ENCODE data around the gene SLC7A11.
"Not testable (repeated sequence)": the region's sequence is repeated elsewhere in the genome, so short reads cannot be mapped to it uniquely, and the experiment has no call there.

Gene SLC7A11

DNA sequence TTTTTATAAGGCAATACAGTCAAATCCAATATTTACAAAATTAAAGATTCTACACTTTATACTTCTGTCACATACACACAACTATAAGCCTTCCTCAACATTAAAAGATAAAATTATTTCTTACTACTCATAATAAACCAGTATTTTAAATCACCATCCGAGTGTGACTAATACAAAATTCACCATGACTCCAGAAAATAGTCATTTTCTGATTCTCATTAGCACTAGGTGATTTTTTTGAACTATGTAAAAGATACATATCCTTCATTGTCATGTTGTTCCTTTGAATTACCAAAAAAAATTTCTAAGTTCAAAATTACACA is 646 bp upstream of the SLC7A11 start:
- peaks cover 8% of the 10 kb centered on the region for H3K4me1 ChIP-seq (ENCODE audit: control insufficient read depth, insufficient read depth, low read length)
- no peaks in the 10 kb centered on the region for H3K36me3 ChIP-seq (ENCODE audit: insufficient read depth, low read length)
- peak overlapping the region; percentile 88 for H3K9ac ChIP-seq (ENCODE audit: low read depth, low read length)
- peak overlapping the region; percentile 63 for H3K4me3 ChIP-seq (ENCODE audit: low read length)
- H3K27me3 ChIP-seq (ENCODE audit: control insufficient read depth, insufficient read depth, low read length): no peaks in the 10 kb centered on the region
- H3K4me2 ChIP-seq (ENCODE audit: low read length): peak overlapping the region; percentile 90
- no peaks in the 10 kb centered on the region for H3K9me3 ChIP-seq (replicated peaks; ENCODE audit: low read length)

GRCh38 chr4:138241281-138242075 is 671 bp downstream of the SLC7A11 start:
- peak overlapping the region; percentile 88 for H3K9ac ChIP-seq (ENCODE audit: low read depth, low read length)

DNA sequence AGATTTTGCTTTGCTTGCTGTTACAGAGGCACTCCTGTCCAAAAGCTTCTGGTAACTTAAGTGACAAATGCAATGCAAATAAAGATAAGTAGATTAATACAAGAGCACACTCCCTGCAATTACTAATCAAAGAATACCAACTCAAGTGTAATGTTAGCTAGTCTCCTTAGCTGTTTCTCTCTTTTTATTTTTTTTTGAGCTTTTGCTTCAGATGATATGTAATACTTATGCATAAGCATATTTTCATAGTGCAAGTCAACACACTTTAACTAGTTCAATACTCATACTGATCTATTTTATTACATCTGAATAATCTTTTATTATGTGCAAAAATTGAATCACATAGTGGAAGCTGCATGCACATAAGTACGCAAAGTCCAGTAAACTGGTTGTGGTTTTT is 2.7 kb downstream of the SLC7A11 start:
- no peaks in the 10 kb centered on the region for H3K9me3 ChIP-seq (replicated peaks; ENCODE audit: low read length)
- peaks cover 25% of the 10 kb centered on the region for H3K4me1 ChIP-seq (ENCODE audit: control insufficient read depth, insufficient read depth, low read length)
- H3K4me3 ChIP-seq (ENCODE audit: low read length): peak overlapping the region; percentile 60
- no peaks in the 10 kb centered on the region for H3K36me3 ChIP-seq (ENCODE audit: insufficient read depth, low read length)
- H3K27me3 ChIP-seq (ENCODE audit: control insufficient read depth, insufficient read depth, low read length): no peaks in the 10 kb centered on the region
- peak overlapping the region; percentile 90 for H3K4me2 ChIP-seq (ENCODE audit: low read length)
- H3K9ac ChIP-seq (ENCODE audit: low read depth, low read length): peak overlapping the region; percentile 64

More at GRCh38 chr4:138241281-138242075, 671 bp downstream of the SLC7A11 start:
- peak overlapping the region; percentile 90 for H3K4me2 ChIP-seq (ENCODE audit: low read length)
- H3K4me1 ChIP-seq (ENCODE audit: control insufficient read depth, insufficient read depth, low read length): peaks cover 7% of the 10 kb centered on the region
- no peaks in the 10 kb centered on the region for H3K9me3 ChIP-seq (replicated peaks; ENCODE audit: low read length)
- peak overlapping the region; percentile 74 for H3K4me3 ChIP-seq (ENCODE audit: low read length)
- no peaks in the 10 kb centered on the region for H3K36me3 ChIP-seq (ENCODE audit: insufficient read depth, low read length)
- no peaks in the 10 kb centered on the region for H3K27me3 ChIP-seq (ENCODE audit: control insufficient read depth, insufficient read depth, low read length)

GRCh38 chr4:138238521-138239292 is 3.4 kb downstream of the SLC7A11 start:
- Histone ChIP-seq H3K9ac (ENCODE audit: low read depth, low read length) (peak overlapping the region; percentile 64), H3K27me3 (ENCODE audit: control insufficient read depth, insufficient read depth, low read length) (no peaks in the 10 kb centered on the region), H3K9me3 (replicated peaks; ENCODE audit: low read length) (no peaks in the 10 kb centered on the region), H3K4me3 (ENCODE audit: low read length) (peak overlapping the region; percentile 60), H3K36me3 (ENCODE audit: insufficient read depth, low read length) (no peaks in the 10 kb centered on the region), H3K4me2 (ENCODE audit: low read length) (peak overlapping the region; percentile 90), H3K4me1 (ENCODE audit: control insufficient read depth, insufficient read depth, low read length) (peaks cover 30% of the 10 kb centered on the region)

GRCh38 chr4:138237132-138237531 is 5.0 kb downstream of the SLC7A11 start:
- not testable (repeated sequence) for H3K27me3 ChIP-seq (ENCODE audit: control insufficient read depth, insufficient read depth, low read length); H3K4me2 ChIP-seq (ENCODE audit: low read length); H3K4me3 ChIP-seq (ENCODE audit: low read length); H3K9me3 ChIP-seq (replicated peaks; ENCODE audit: low read length); H3K9ac ChIP-seq (ENCODE audit: low read depth, low read length); H3K36me3 ChIP-seq (ENCODE audit: insufficient read depth, low read length)
- peaks cover 25% of the 10 kb centered on the region for H3K4me1 ChIP-seq (ENCODE audit: control insufficient read depth, insufficient read depth, low read length)

DNA sequence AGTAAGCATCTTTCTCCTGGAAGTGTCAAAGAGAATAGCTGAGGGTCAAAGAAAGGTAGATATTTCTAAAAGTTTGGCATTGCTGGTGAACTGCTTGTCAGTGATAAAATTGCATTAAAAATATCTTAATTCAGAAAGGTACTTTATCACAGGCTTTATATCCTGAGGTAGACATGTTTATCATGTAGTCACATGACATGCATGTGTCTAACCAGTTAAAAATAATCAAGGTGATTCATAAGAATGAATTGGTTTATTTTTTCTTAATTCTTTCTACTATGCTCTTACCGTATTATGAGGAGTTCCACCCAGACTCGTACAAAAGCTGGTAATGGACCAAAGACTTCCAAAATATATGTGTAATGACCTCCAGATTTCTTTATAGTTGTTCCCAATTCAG is 6.1 kb downstream of the SLC7A11 start:
- H3K9ac ChIP-seq (ENCODE audit: low read depth, low read length): peak overlapping the region; percentile 75
- no peaks in the 10 kb centered on the region for H3K9me3 ChIP-seq (replicated peaks; ENCODE audit: low read length)
- peaks cover 5% of the 10 kb centered on the region for H3K36me3 ChIP-seq (ENCODE audit: insufficient read depth, low read length)
- peaks cover 25% of the 10 kb centered on the region for H3K4me1 ChIP-seq (ENCODE audit: control insufficient read depth, insufficient read depth, low read length)
- H3K4me2 ChIP-seq (ENCODE audit: low read length): peak overlapping the region; percentile 16
- H3K4me3 ChIP-seq (ENCODE audit: low read length): peak overlapping the region; percentile 9
- no peaks in the 10 kb centered on the region for H3K27me3 ChIP-seq (ENCODE audit: control insufficient read depth, insufficient read depth, low read length)

GRCh38 chr4:138235419-138235952 is 6.7 kb downstream of the SLC7A11 start:
- Histone ChIP-seq H3K9ac (ENCODE audit: low read depth, low read length) (peak overlapping the region; percentile 75), H3K36me3 (ENCODE audit: insufficient read depth, low read length) (peaks cover 11% of the 10 kb centered on the region), H3K4me3 (ENCODE audit: low read length) (peak overlapping the region; percentile 27), H3K4me2 (ENCODE audit: low read length) (peak overlapping the region; percentile 65), H3K4me1 (ENCODE audit: control insufficient read depth, insufficient read depth, low read length) (peaks cover 25% of the 10 kb centered on the region), H3K9me3 (replicated peaks; ENCODE audit: low read length) (no peaks in the 10 kb centered on the region), H3K27me3 (ENCODE audit: control insufficient read depth, insufficient read depth, low read length) (no peaks in the 10 kb centered on the region)

GRCh38 chr4:138234248-138234647 is 7.9 kb downstream of the SLC7A11 start:
- Histone ChIP-seq H3K36me3 (ENCODE audit: insufficient read depth, low read length) (peaks cover 12% of the 10 kb centered on the region), H3K4me1 (ENCODE audit: control insufficient read depth, insufficient read depth, low read length) (peaks cover 25% of the 10 kb centered on the region), H3K4me3 (ENCODE audit: low read length) (no peak overlapping the region), H3K9ac (ENCODE audit: low read depth, low read length) (no peak overlapping the region), H3K27me3 (ENCODE audit: control insufficient read depth, insufficient read depth, low read length) (no peaks in the 10 kb centered on the region), H3K9me3 (replicated peaks; ENCODE audit: low read length) (no peaks in the 10 kb centered on the region), H3K4me2 (ENCODE audit: low read length) (no peak overlapping the region)

DNA sequence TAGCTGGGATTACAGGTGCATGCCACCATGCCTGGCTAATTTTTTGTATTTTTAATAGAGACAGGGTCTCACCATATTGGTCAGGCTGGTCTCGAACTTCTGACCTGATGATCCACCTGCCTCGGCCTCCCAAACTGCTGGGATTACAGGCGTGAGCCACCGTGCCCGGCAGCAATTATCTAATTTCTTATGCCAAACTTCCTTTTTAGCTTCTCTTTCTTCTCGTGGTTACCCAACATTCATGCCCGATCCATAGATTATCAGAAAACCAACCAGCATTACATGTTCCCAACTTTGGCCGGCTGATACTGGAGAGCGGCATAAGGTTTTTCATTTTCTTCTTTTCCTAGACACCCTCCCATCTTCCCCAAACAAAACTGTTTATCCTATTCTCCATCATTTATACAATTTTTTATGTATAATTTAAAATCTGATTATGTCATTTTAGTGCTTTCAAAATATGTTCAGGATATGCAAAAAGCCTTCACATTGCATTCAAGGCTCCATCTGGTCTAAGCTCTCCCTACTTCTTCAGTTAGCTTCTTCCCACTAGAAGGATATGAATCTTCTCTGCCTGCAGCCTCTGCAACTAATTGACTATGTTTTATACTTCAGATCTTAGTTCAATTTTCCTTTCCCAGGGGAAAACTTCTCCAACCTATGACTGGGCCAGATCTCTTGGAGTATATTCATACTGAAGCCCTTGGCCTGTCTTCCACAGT is 8.7 kb downstream of the SLC7A11 start:
- Histone ChIP-seq H3K4me3 (ENCODE audit: low read length) (no peak overlapping the region), H3K4me2 (ENCODE audit: low read length) (no peak overlapping the region), H3K9me3 (replicated peaks; ENCODE audit: low read length) (no peaks in the 10 kb centered on the region), H3K27me3 (ENCODE audit: control insufficient read depth, insufficient read depth, low read length) (no peaks in the 10 kb centered on the region), H3K36me3 (ENCODE audit: insufficient read depth, low read length) (peaks cover 12% of the 10 kb centered on the region), H3K9ac (ENCODE audit: low read depth, low read length) (no peak overlapping the region), H3K4me1 (ENCODE audit: control insufficient read depth, insufficient read depth, low read length) (peaks cover 25% of the 10 kb centered on the region)

GRCh38 chr4:138232364-138232763 is 9.8 kb downstream of the SLC7A11 start:
- Histone ChIP-seq H3K9ac (ENCODE audit: low read depth, low read length) (no peak overlapping the region), H3K4me1 (ENCODE audit: control insufficient read depth, insufficient read depth, low read length) (peaks cover 25% of the 10 kb centered on the region), H3K36me3 (ENCODE audit: insufficient read depth, low read length) (peaks cover 12% of the 10 kb centered on the region), H3K9me3 (replicated peaks; ENCODE audit: low read length) (no peaks in the 10 kb centered on the region), H3K27me3 (ENCODE audit: control insufficient read depth, insufficient read depth, low read length) (no peaks in the 10 kb centered on the region), H3K4me3 (ENCODE audit: low read length) (no peak overlapping the region), H3K4me2 (ENCODE audit: low read length) (no peak overlapping the region)

- H3K9me3 ChIP-seq (replicated peaks; ENCODE audit: low read length): no peaks in the 10 kb centered on the region
- no peak overlapping the region for H3K9ac ChIP-seq (ENCODE audit: low read depth, low read length)
- peaks cover 15% of the 10 kb centered on the region for H3K36me3 ChIP-seq (ENCODE audit: insufficient read depth, low read length)
- H3K4me3 ChIP-seq (ENCODE audit: low read length): no peak overlapping the region
- no peaks in the 10 kb centered on the region for H3K27me3 ChIP-seq (ENCODE audit: control insufficient read depth, insufficient read depth, low read length)
- peaks cover 16% of the 10 kb centered on the region for H3K4me1 ChIP-seq (ENCODE audit: control insufficient read depth, insufficient read depth, low read length)
- no peak overlapping the region for H3K4me2 ChIP-seq (ENCODE audit: low read length)
These were observed 12.1 kb downstream of the SLC7A11 start for GRCh38 chr4:138230048-138230447.

Measured in skeletal muscle satellite cell (primary cell).